SH-SY5Y (cell line): Measurements from ENCODE around the gene CYSTM1.

Experiments
- GATA2 ChIP-seq: IDR thresholded peaks from 2 replicates; pipeline ENCODE4 v1.6.1; 2011; ENCODE audit warnings: mild to moderate bottlenecking, low read depth, low read length
- GATA3 ChIP-seq: IDR thresholded peaks from 2 replicates; pipeline ENCODE4 v1.6.1; 2011; ENCODE audit warnings: low read depth, mild to moderate bottlenecking, low read length, moderate library complexity

DNA sequence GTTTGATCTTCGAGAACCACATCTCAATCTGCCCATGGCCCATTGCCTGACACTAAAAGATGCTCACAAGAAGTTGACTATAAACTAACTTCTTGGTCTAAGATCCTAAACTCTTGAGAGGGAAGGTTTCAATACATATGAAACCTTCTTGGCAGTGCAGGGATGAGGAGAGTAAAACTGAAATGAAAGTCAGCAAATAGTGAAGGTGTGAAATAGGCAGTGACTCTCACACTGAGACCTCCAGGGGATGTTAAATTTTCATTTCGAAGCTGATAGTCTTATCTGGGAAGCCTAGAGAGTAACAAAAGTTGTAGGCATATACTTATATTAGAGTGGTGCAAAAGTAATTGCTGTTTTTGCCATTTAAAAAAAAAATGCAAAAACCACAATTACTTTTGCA, 974 bp upstream of the CYSTM1 start:
- TF ChIP-seq GATA2: no peak
- TF ChIP-seq GATA3: no peak
